HCT116 (cell line): ENCODE measurements around the gene TAS2R60.

Source experiments
- CTCF ChIP-seq, 3 experiments: fragments of 200-600 bp in 1 of 3; sonication (generic) in 1 of 3; IDR thresholded peaks in 2 of 3; conservative IDR thresholded peaks in 1 of 3; 2 replicates each; pipeline ENCODE4 v1.5.1; 2012 to 2017; ENCODE audit warnings: low read depth in 2 of 3, low read length in 2 of 3, antibody characterized with exemption in 1 of 3, borderline replicate concordance in 1 of 3, control low read depth in 1 of 3, mild to moderate bottlenecking in 1 of 3, mixed read lengths in 1 of 3, mixed run types in 1 of 3, moderate library complexity in 1 of 3; ENCODE audit not compliant: insufficient read depth in 1 of 3
- EZH2phosphoT487 ChIP-seq: fragments of 200-600 bp; IDR thresholded peaks from 2 replicates; pipeline ENCODE4 v1.6.1; 2018; ENCODE audit warnings: antibody characterized with exemption, borderline replicate concordance
- POLR2A ChIP-seq: IDR thresholded peaks from 2 replicates; pipeline ENCODE4 v1.7.0; 2011; ENCODE audit warnings: borderline replicate concordance; ENCODE audit not compliant: insufficient read depth, insufficient read length; ENCODE audit errors: extremely low read depth
- POLR2AphosphoS5 ChIP-seq: IDR thresholded peaks from 2 replicates; pipeline ENCODE4 v1.6.1; 2011; ENCODE audit warnings: mild to moderate bottlenecking, low read depth, low read length, moderate library complexity
- RAD21 ChIP-seq: IDR thresholded peaks from 2 replicates; pipeline ENCODE4 v1.6.1; 2012; ENCODE audit warnings: low read depth, mild to moderate bottlenecking
- SIN3A ChIP-seq: IDR thresholded peaks from 2 replicates; pipeline ENCODE4 v1.6.1; 2012; ENCODE audit warnings: low read depth
- SP1 ChIP-seq: IDR thresholded peaks from 2 replicates; pipeline ENCODE4 v1.6.1; 2012; ENCODE audit warnings: low read depth
- SRF ChIP-seq: IDR thresholded peaks from 2 replicates; pipeline ENCODE4 v1.6.1; 2012; ENCODE audit warnings: low read depth
- TCF7L2 ChIP-seq: IDR thresholded peaks from 2 replicates; pipeline ENCODE4 v1.7.0; 2011; ENCODE audit warnings: borderline replicate concordance, inconsistent platforms; ENCODE audit not compliant: insufficient read depth, insufficient read length; ENCODE audit errors: extremely low read depth
- ZFX ChIP-seq: fragments of 450-650 bp; IDR thresholded peaks from 2 replicates; pipeline ENCODE4 v1.6.1; 2017
- ZNF274 ChIP-seq: fragments of 200-500 bp; sonication (Bioruptor generic); IDR thresholded peaks from 2 replicates; pipeline ENCODE4 v1.6.1; 2014; ENCODE audit warnings: mild to moderate bottlenecking, low read depth, low read length, inconsistent platforms

- TF ChIP-seq POLR2A (no peak), SIN3A (no peak), CTCF (IDR thresholded peaks at IDR 0.05 in 2 of 3, conservative IDR thresholded peaks at IDR 0.05 in 1 of 3; ENCODE audit: borderline replicate concordance in 1 of 3, insufficient read depth in 1 of 3, low read depth in 2 of 3, low read length in 2 of 3) (no peak), SP1 (no peak), POLR2AphosphoS5 (no peak), RAD21 (no peak), ZFX (no peak), EZH2phosphoT487 (no peak), ZNF274 (no peak), SRF (no peak), TCF7L2 (no peak)
Observed at GRCh38 chr7:143460271-143460979, 17.2 kb downstream of the TAS2R60 start.
